ENCODE data around the gene SH2D3A.
"Not testable (repeated sequence)": the region's sequence is repeated elsewhere in the genome, so short reads cannot be mapped to it uniquely, and the experiment has no call there.

The SH2D3A gene

GRCh38 chr19:6761053-6761676 is 6.1 kb downstream of the SH2D3A start:
- no peak for DNase-seq (ENCODE audit: low read depth in 2 of 2)

GRCh38 chr19:6760606-6761005 is 6.6 kb downstream of the SH2D3A start:
- no peak for DNase-seq (ENCODE audit: low read depth in 2 of 2)

GRCh38 chr19:6754653-6755463 is 12.4 kb downstream of the SH2D3A start:
- DNase-seq (ENCODE audit: low read depth in 2 of 2): no peak

- DNase-seq (ENCODE audit: low read depth in 2 of 2): no peak
Observed at GRCh38 chr19:6754136-6754535, 13.1 kb downstream of the SH2D3A start.

- DNase-seq (ENCODE audit: low read depth in 2 of 2): peak; percentile 69 to 80
Observed at GRCh38 chr19:6753178-6754031, 13.8 kb downstream of the SH2D3A start.

GRCh38 chr19:6752256-6753177 is 14.7 kb downstream of the SH2D3A start:
- no peak for DNase-seq (ENCODE audit: low read depth in 2 of 2)

- no peak for DNase-seq (ENCODE audit: low read depth in 2 of 2)
Observed at GRCh38 chr19:6751189-6751588, 16.0 kb downstream of the SH2D3A start.

GRCh38 chr19:6750062-6750461 is 17.2 kb downstream of the SH2D3A start:
- DNase-seq (ENCODE audit: low read depth in 2 of 2): no peak

GRCh38 chr19:6748543-6748942 is 18.7 kb downstream of the SH2D3A start:
- not testable (repeated sequence) for DNase-seq (ENCODE audit: low read depth in 2 of 2)

- no peak for DNase-seq (ENCODE audit: low read depth in 2 of 2)
Observed at GRCh38 chr19:6745965-6746364, 21.3 kb downstream of the SH2D3A start.

GRCh38 chr19:6744381-6745301 is 22.6 kb downstream of the SH2D3A start:
- DNase-seq (ENCODE audit: low read depth in 2 of 2): no peak

- no peak for DNase-seq (ENCODE audit: low read depth in 2 of 2)
Observed at GRCh38 chr19:6743714-6744380, 23.4 kb downstream of the SH2D3A start.

GRCh38 chr19:6743066-6743465 is 24.2 kb downstream of the SH2D3A start:
- no peak for DNase-seq (ENCODE audit: low read depth in 2 of 2)

GRCh38 chr19:6740589-6741343 is 26.5 kb downstream of the SH2D3A start:
- peak in 1 of 2 donors; percentile 19 for DNase-seq (ENCODE audit: low read depth in 2 of 2)

GRCh38 chr19:6739883-6740588 is 27.2 kb downstream of the SH2D3A start:
- DNase-seq (ENCODE audit: low read depth in 2 of 2): peak in 1 of 2 donors; percentile 19

GRCh38 chr19:6739390-6739882 is 27.8 kb downstream of the SH2D3A start, which contains the start of gene TRIP10:
Gene TRIP10 (plus strand): TSS chr19:6739680. CDS start chr19:6739762, 82 bp downstream.
- DNase-seq (ENCODE audit: low read depth in 2 of 2): peak; percentile 77 to 80

- peak in 1 of 2 donors; percentile 18 for DNase-seq (ENCODE audit: low read depth in 2 of 2)
Observed at GRCh38 chr19:6738787-6739389, 28.3 kb downstream of the SH2D3A start.
